Measurements from ENCODE around the gene AGPAT1. TPM values are rescaled to one million over a fixed set of nuclear protein-coding genes. Genes with fewer than 3 reads are reported as not detected.
"Not testable (repeated sequence)": the region's sequence is repeated elsewhere in the genome, so short reads cannot be mapped to it uniquely, and the experiment has no call there.

AGPAT1 gene
- total and polyA plus RNA-seq, 2 of the 8 experiments (the other 6 are each of a cell fraction or from before 2014, with no cell fraction given) = 96.0 to 222 TPM

- not testable (repeated sequence) for H3K27me3 ChIP-seq (replicated peaks in 1 of 4; ENCODE audit: control insufficient read depth in 3 of 4, extremely low read depth in 1 of 4, insufficient read depth in 3 of 4, low read length in 3 of 4)
Observed at GRCh38 chr6:32211432-32211831, 35.5 kb upstream of the AGPAT1 start.

More at GRCh38 chr6:32211432-32211831, 35.5 kb upstream of the AGPAT1 start:
- H4K5ac ChIP-seq (ENCODE audit: insufficient read length, low read depth, low read length); H4K8ac ChIP-seq (ENCODE audit: extremely low read depth, insufficient read depth, low read length); H3K4me2 ChIP-seq (ENCODE audit: insufficient read depth in 1 of 2, low read depth in 2 of 2, low read length in 2 of 2); H3K14ac ChIP-seq (ENCODE audit: insufficient read length); H3K23ac ChIP-seq (ENCODE audit: insufficient read length); H3K9me3 ChIP-seq (ENCODE audit: insufficient read depth in 2 of 2, low read depth in 1 of 2, low read length in 1 of 2); H3K27ac ChIP-seq (ENCODE audit: low read depth, low read length); H2BK20ac ChIP-seq (ENCODE audit: low read length); H2BK12ac ChIP-seq (ENCODE audit: low read depth, low read length); H3K36me3 ChIP-seq (ENCODE audit: control insufficient read depth in 2 of 4, insufficient read depth in 4 of 4, low read length in 3 of 4); H3K18ac ChIP-seq (ENCODE audit: extremely low read depth, low read length); FAIRE-seq; CTCF ChIA-PET (ENCODE audit: partially characterized antibody); H2BK120ac ChIP-seq (replicated peaks; ENCODE audit: low read depth, low read length); H4K20me1 ChIP-seq (replicated peaks in 1 of 2; ENCODE audit: control insufficient read depth in 1 of 2, insufficient read depth in 2 of 2, low read length in 2 of 2); H3K79me1 ChIP-seq (ENCODE audit: low read depth, low read length); DNase-seq (ENCODE audit: low read depth in 1 of 2, low spot score in 2 of 2); H3K4me3 ChIP-seq (ENCODE audit: extremely low read depth in 1 of 4, insufficient read depth in 2 of 4, low read depth in 3 of 4, low read length in 4 of 4); H2AFZ ChIP-seq (ENCODE audit: low read length); H2BK15ac ChIP-seq (ENCODE audit: low read length); H4K91ac ChIP-seq (replicated peaks; ENCODE audit: insufficient read length, low read length); H3K4ac ChIP-seq (replicated peaks; ENCODE audit: insufficient read length, low read depth, low read length); H3K23me2 ChIP-seq (ENCODE audit: low read depth, low read length); H2AK5ac ChIP-seq (ENCODE audit: low read depth, low read length); H3K79me2 ChIP-seq (ENCODE audit: control insufficient read depth in 1 of 2, insufficient read depth in 2 of 2, low read length in 2 of 2); H2BK5ac ChIP-seq (ENCODE audit: low read depth, low read length); H3K56ac ChIP-seq (replicated peaks; ENCODE audit: insufficient read length, low read depth, low read length); H3K4me1 ChIP-seq (replicated peaks in 1 of 4; ENCODE audit: control insufficient read depth in 3 of 4, insufficient read depth in 4 of 4, low read length in 3 of 4); POLR2A ChIA-PET (ENCODE audit: partially characterized antibody); H3K9ac ChIP-seq (replicated peaks in 1 of 4; ENCODE audit: extremely low read depth in 1 of 4, low read depth in 3 of 4, low read length in 3 of 4): not testable (repeated sequence)
- 84% methylated on average over 4 of the region's 4 CpGs; no CpG with 5 or more reads in 1 of the 2 experiments for WGBS, 2 experiments (ENCODE audit: extremely low coverage in 1 of 2, insufficient coverage in 1 of 2, insufficient read length in 1 of 2, insufficient replicate concordance in 2 of 2, low coverage in 1 of 2, low lambda C conversion rate in 2 of 2, missing lambda C conversion rate in 1 of 2)
